ENCODE measurements around the gene WIF1. TPM values are rescaled to one million over a fixed set of nuclear protein-coding genes. Genes with fewer than 3 reads are reported as not detected.

WIF1 gene
- total and polyA plus RNA-seq, 2 of the 8 experiments (the other 6 are each of a cell fraction or from before 2014, with no cell fraction given), result 1.8 to 9.1 TPM

Small RNA genes within 50 kb of the gene (small RNA-seq; reads per million reads assigned to genes)
- not detected for gene RNU6-166P (ENCODE audit: insufficient read depth)

Other genes with a start within 250 kb of the WIF1 start
- gene LEMD3, start 48.3 kb upstream of the WIF1 start, total RNA-seq (2021; fragmentation: NEBNext Ultra II Directional; extraction: Animal tissue kit (Norgen Biotek cat#: 25700)), result 31.7 and 33.2 TPM in 2 replicates
- gene LEMD3, start 48.3 kb upstream of the WIF1 start, polyA plus RNA-seq (2011; rRNA removed), result 5.6 and 5.8 TPM in 2 replicates
- gene MSRB3, start 157.4 kb upstream of the WIF1 start, total RNA-seq (2021; fragmentation: NEBNext Ultra II Directional; extraction: Animal tissue kit (Norgen Biotek cat#: 25700)), result 1.2 and 2.2 TPM in 2 replicates
- gene MSRB3, start 157.4 kb upstream of the WIF1 start, polyA plus RNA-seq (2011; rRNA removed), result 0.32 and 0.46 TPM in 2 replicates

Measured in H1 (cell line).